Measurements from ENCODE around the gene CC2D2A.

GRCh38 chr4:15515106-15515505 is 45.4 kb downstream of the CC2D2A start:
- TF ChIP-seq POLR2A (IDR thresholded peaks at IDR 0.05) (no peak), CTCF (IDR thresholded peaks at IDR 0.05) (no peak), POLR2AphosphoS5 (IDR thresholded peaks at IDR 0.05) (no peak)

Data from prostate gland (tissue), 2 donors.